Panc1 (cell line): ENCODE results near the gene TBC1D2. TPM values are rescaled to one million over a fixed set of nuclear protein-coding genes. Genes with fewer than 3 reads are reported as not detected.
A peak's percentile ranks its signal among the peaks of the same experiment; 100 is the strongest.

Experiments
- ATAC-seq: fragments of 200-7000 bp; cut with Tn5 transposase; 2 replicates; pipeline ENCODE4 v1.9.1; 2020; ENCODE audit warnings: mild to moderate bottlenecking, moderate library complexity
- BruUV-seq: library from RNA; stranded (reverse); fragments of 400-500 nt; replicated peaks from 2 replicates; lab custom pipeline; 2021; lab: Mats Ljungman, UMichigan
- CTCF ChIA-PET: fragments of 300-600 bp; sonication (Branson Sonifier 250); formaldehyde crosslinking; loops from one replicate; lab custom pipeline; 2022; ENCODE audit warnings: antibody characterized with exemption; lab: Charles Lee
- POLR2A ChIA-PET: fragments of 300-600 bp; sonication (Branson Sonifier 250); formaldehyde crosslinking; loops from one replicate; lab custom pipeline; 2022; ENCODE audit warnings: antibody characterized with exemption; lab: Charles Lee
- DNase-seq: peaks from one replicate; pipeline ENCODE4 v3.0.0-alpha.2; 2010; ENCODE audit warnings: low read depth, low spot score
- H3K27ac ChIP-seq: 2 replicates; pipeline ENCODE4 v1.5.1; 2011; ENCODE audit warnings: mild to moderate bottlenecking, low read length, inconsistent platforms
- H3K27me3 ChIP-seq: fragments of 200-500 bp; sonication (Bioruptor generic); 2 replicates; pipeline ENCODE4 v1.6.0; 2014; ENCODE audit warnings: low read length, inconsistent platforms; ENCODE audit not compliant: control insufficient read depth, insufficient read depth
- H3K36me3 ChIP-seq: fragments of 200-500 bp; sonication (Bioruptor generic); 2 replicates; pipeline ENCODE4 v1.5.1; 2014; ENCODE audit warnings: inconsistent platforms, mild to moderate bottlenecking, low read length, moderate library complexity; ENCODE audit not compliant: control insufficient read depth, insufficient read depth
- H3K4me1 ChIP-seq: 2 replicates; pipeline ENCODE4 v1.5.1; 2011; ENCODE audit warnings: inconsistent platforms, mild to moderate bottlenecking, low read length, moderate library complexity; ENCODE audit not compliant: control insufficient read depth, insufficient read depth
- H3K4me3 ChIP-seq, 2 experiments: 2 replicates each; pipeline ENCODE4 v1.5.1; 2011 to 2012; ENCODE audit warnings: low read depth in 2 of 2, low read length in 2 of 2, mild to moderate bottlenecking in 2 of 2, inconsistent platforms in 1 of 2, moderate library complexity in 1 of 2
- H3K9me3 ChIP-seq: fragments of 200-500 bp; sonication (Bioruptor generic); 2 replicates; pipeline ENCODE4 v1.5.1; 2014; ENCODE audit warnings: low read depth, mild to moderate bottlenecking, inconsistent platforms, low read length, moderate library complexity; ENCODE audit not compliant: control insufficient read depth, insufficient read depth
- CTCF ChIP-seq: fragments of 450-650 bp; IDR thresholded peaks from 2 replicates; pipeline ENCODE4 v1.5.1; 2017; ENCODE audit warnings: mild to moderate bottlenecking
- POLR2AphosphoS5 ChIP-seq: IDR thresholded peaks from 2 replicates; pipeline ENCODE4 v1.6.1; 2012; ENCODE audit warnings: mild to moderate bottlenecking, low read depth, low read length, moderate library complexity
- SIN3A ChIP-seq: IDR thresholded peaks from 2 replicates; pipeline ENCODE4 v1.6.1; 2012; ENCODE audit warnings: low read depth, mild to moderate bottlenecking, low read length, moderate library complexity, borderline replicate concordance; ENCODE audit not compliant: insufficient read depth
- TCF7L2 ChIP-seq: IDR thresholded peaks from 2 replicates; pipeline ENCODE4 v1.6.1; 2011; ENCODE audit warnings: mild to moderate bottlenecking, low read depth, low read length, inconsistent platforms
- in situ Hi-C: cut with HindIII; loops from 2 replicates; pipeline ENCODE4 v1.10.0; 2016; ENCODE audit warnings: low sequenced_read_pairs, low pct_unique_long_range_greater_than_20kb
- intact Hi-C: fragments of 100-400 bp; cut with micrococcal nuclease; formaldehyde crosslinking; loops from one replicate; pipeline ENCODE4 v1.10.0; 2022; ENCODE audit not compliant: unreplicated experiment
- total RNA-seq: library from RNA; stranded (reverse); gene quantifications from one replicate; pipeline ENCODE4 v1.2.1, GENCODE V29; 2021; ENCODE audit not compliant: unreplicated experiment
- TF ChIP-seq, protein P1 (sequence below), 2 experiments: IDR thresholded peaks; 2 replicates each; pipeline ENCODE4 v1.6.1; 2011 to 2012; ENCODE audit warnings: low read depth in 2 of 2, control low read depth in 1 of 2, low read length in 1 of 2, mild to moderate bottlenecking in 1 of 2, moderate library complexity in 1 of 2; ENCODE audit not compliant: insufficient read depth in 1 of 2

The TBC1D2 gene
- total RNA-seq, 1 experiment from 2014 or later = 2.4 TPM

- in situ Hi-C loops = no loop called here
- no peak for TF ChIP-seq CTCF
- TF ChIP-seq SIN3A = no peak
- no peak for TF ChIP-seq TCF7L2
- no peak for TF ChIP-seq POLR2AphosphoS5
- TF ChIP-seq, protein P1, sequence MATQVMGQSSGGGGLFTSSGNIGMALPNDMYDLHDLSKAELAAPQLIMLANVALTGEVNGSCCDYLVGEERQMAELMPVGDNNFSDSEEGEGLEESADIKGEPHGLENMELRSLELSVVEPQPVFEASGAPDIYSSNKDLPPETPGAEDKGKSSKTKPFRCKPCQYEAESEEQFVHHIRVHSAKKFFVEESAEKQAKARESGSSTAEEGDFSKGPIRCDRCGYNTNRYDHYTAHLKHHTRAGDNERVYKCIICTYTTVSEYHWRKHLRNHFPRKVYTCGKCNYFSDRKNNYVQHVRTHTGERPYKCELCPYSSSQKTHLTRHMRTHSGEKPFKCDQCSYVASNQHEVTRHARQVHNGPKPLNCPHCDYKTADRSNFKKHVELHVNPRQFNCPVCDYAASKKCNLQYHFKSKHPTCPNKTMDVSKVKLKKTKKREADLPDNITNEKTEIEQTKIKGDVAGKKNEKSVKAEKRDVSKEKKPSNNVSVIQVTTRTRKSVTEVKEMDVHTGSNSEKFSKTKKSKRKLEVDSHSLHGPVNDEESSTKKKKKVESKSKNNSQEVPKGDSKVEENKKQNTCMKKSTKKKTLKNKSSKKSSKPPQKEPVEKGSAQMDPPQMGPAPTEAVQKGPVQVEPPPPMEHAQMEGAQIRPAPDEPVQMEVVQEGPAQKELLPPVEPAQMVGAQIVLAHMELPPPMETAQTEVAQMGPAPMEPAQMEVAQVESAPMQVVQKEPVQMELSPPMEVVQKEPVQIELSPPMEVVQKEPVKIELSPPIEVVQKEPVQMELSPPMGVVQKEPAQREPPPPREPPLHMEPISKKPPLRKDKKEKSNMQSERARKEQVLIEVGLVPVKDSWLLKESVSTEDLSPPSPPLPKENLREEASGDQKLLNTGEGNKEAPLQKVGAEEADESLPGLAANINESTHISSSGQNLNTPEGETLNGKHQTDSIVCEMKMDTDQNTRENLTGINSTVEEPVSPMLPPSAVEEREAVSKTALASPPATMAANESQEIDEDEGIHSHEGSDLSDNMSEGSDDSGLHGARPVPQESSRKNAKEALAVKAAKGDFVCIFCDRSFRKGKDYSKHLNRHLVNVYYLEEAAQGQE (IDR thresholded peaks at IDR 0.05; ENCODE audit: insufficient read depth in 1 of 2, low read depth in 2 of 2, low read length in 1 of 2) = no peak
Observed at GRCh38 chr9:98264516-98264915, 9.1 kb upstream of the TBC1D2 start.

DNA sequence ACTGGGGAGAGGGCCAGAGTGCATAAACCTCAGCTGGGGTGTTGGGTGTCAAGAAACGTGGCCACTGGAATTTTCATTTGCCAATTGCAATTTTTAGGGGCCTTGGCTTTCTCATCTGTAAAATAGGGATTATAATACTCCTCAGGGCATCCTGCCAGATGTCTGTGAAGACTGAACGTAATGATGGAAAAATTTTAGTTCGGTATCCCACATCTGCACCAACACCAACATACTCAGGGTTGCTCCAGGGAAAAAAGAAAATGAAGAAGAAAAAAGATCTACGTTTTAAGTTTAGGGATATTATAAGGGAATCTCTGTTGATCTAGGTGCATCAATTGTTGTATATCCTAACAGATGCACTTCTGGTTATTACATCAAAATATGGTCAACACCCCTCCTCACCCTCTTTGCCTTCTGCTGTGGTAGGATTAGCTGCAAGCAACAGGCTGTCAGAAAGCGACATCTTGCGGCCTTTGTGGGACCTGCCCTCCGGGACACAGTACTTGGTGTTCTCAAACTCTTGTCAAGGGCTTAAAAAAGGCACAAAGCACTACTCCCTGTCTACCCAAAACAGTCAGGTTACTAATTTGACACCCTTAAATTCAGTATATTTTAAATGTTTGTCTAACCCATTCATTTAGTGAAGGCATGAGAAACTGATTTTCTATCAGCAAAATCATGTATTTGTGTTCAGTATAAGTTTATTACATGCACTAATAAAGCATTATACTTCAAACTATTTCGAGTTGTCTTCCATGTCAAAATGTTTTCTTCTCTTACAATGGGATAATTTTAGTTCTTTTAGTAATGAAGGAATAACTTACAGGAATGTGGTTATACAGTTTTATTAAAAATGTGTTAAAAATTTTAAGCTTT, 8.3 kb upstream of the TBC1D2 start:
- intact Hi-C loops = loop anchor here (1.0 to 2.0 kb wide), 2 partner anchors 58 to 189 kb away; no protein-coding TSS in a partner anchor
- ATAC-seq (peak; percentile 99), DNase-seq (peak; percentile 67)
- in situ Hi-C loops = no loop called here
- no peaks in the 10 kb centered on the region for H3K27me3 ChIP-seq
- BruUV-seq = no TSS peak
- H3K4me1 ChIP-seq = no peaks in the 10 kb centered on the region
- H3K36me3 ChIP-seq = no peaks in the 10 kb centered on the region
- TF ChIP-seq TCF7L2 (no peak), POLR2AphosphoS5 (no peak), CTCF (peak; percentile 88)
- no peak overlapping the region for H3K4me3 ChIP-seq
- ChIA-PET CTCF (interaction anchor here (0.6 to 0.9 kb wide), 3 partner anchors 49 to 339 kb away, joined by 3 read pairs; no protein-coding TSS in a partner anchor), POLR2A (no interaction called here)
- no peaks in the 10 kb centered on the region for H3K9me3 ChIP-seq
- H3K27ac ChIP-seq = no peak overlapping the region

More at GRCh38 chr9:98264516-98264915, 9.1 kb upstream of the TBC1D2 start:
- ChIA-PET POLR2A (no interaction called here), CTCF (interaction anchor here (0.9 kb wide), 1 partner anchor 49 kb away, joined by 3 read pairs; no protein-coding TSS in a partner anchor)
- no peak overlapping the region for H3K4me3 ChIP-seq
- H3K9me3 ChIP-seq = no peaks in the 10 kb centered on the region
- H3K4me1 ChIP-seq = no peaks in the 10 kb centered on the region
- H3K27ac ChIP-seq = no peak overlapping the region
- H3K27me3 ChIP-seq = no peaks in the 10 kb centered on the region
- DNase-seq = no peak
- H3K36me3 ChIP-seq = no peaks in the 10 kb centered on the region
- no peak for ATAC-seq
- BruUV-seq = no TSS peak
- intact Hi-C loops = no loop called here
